IPS-NIHi7 (cell line): ENCODE data around the gene AREL1.

ENCODE experiments used
- DNase-seq: peaks from one replicate; pipeline ENCODE4 v3.0.0; 2012; ENCODE audit warnings: mixed read lengths; ENCODE audit errors: extremely low spot score

AREL1 gene

DNA sequence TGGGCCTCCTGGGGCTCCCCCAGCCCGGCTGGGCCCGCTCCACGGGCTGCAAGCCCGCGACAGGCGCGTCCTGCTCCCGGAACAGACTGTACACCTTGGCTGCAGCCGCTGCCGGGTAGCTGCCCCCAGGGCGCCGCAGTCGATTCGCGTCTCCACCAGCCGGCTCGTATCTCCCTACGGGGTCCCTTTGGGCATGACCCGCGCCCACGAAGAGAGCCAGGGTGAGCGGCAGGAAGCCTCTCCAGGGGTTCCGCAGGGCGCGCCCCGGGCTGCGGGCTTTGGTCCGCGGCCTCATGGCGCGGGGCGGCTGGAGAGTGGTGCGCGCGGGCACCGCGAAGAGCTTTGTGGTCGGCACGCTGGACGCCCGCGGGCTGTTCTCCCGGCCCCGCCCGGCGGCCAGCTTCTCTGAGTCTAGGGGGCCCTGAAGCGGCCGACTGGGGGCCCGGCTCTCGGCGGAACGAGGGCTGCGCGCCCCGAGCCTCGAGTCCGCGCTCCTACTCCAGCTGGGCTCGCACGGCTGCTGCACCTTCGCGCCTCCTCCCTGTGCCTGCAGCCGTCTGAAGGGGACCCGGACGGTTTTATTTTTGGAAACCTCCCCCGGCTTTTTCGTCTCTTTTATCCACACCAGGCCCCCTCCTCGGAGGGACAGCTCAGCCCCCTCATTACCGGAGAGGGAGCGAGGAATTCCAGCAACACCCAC lies 101.1 kb downstream of the AREL1 start, which contains the start of gene LTBP2:
Gene LTBP2 (minus strand): TSS at position 588 of the 700 bp plus-strand sequence. CDS start 293 bp downstream, at position 295.
- DNase-seq, result no peak
